HG03571 (cell line): ENCODE measurements around the gene STXBP1.
"Not testable (repeated sequence)": the region's sequence is repeated elsewhere in the genome, so short reads cannot be mapped to it uniquely, and the experiment has no call there.

Source experiments
- ATAC-seq: cut with Tn5 transposase; IDR thresholded peaks from one replicate; pipeline ENCODE4 v1.9.1; 2021; ENCODE audit not compliant: unreplicated experiment

The STXBP1 gene

DNA sequence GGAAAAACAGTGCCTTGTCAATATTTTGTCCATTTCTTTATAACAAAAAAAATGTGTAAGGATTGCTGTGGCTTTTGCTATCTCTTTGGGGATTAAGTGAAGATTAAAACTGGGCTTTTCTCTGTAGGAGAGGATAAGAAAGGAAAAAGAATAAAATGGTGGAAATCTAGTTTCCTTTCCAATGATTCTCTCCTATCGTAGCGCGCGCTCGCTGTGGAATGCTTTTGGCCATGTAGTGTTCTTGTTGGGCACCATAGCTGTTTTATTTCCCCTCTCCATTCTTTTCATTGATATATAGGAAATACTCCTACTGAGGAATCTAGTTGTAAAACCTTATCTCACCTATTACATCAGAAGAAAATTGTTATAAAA, 1.5 kb downstream of the STXBP1 start:
- no peak for ATAC-seq

DNA sequence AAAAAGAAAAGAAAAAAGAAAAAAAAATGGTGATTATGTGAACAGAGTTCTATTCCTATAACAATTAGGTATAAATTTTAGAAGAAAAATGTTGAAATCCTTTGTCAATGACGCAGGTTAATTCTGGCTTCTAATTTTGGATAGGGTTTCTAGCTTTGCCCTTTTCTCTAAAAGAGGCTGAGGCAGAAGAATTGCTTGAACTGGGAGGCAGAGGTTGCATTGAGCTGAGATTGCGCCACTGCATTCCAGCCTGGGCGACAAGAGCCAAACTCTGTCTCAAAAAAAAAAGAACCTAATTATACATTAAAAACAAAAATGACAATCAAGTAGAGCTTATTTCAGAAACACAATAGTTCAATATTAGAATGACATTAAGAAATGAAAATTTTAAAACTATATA, 2.9 kb downstream of the STXBP1 start:
- no peak for ATAC-seq

DNA sequence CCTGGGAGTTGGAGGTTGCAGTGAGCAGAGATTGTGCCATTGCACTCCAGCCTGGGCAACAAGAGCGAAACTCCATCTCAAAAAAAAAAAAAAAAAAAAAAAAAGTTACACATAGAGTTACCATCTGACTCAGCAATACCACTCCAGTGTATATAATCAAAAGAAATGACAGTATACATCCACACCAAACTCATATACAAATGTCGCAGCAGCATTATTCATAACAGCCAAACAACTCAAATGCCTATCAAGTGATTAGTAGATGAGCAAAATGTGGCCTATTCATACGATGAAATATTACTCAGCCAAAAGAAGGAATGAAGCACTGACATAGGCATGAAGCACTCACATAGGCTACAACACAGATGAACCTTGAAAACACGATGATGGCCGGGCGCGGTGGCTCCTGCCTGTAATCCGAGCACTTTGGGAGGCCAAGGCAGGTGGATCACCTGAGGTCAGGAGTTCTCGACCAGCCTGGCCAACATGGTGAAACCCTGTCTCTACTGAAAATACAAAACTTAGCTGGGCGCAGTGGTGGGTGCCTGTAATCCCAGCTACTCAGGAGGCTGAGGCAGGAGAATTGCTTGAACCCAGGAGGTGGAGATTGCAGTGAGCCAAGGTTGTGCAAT, 9.4 kb downstream of the STXBP1 start:
- ATAC-seq, result not testable (repeated sequence)

DNA sequence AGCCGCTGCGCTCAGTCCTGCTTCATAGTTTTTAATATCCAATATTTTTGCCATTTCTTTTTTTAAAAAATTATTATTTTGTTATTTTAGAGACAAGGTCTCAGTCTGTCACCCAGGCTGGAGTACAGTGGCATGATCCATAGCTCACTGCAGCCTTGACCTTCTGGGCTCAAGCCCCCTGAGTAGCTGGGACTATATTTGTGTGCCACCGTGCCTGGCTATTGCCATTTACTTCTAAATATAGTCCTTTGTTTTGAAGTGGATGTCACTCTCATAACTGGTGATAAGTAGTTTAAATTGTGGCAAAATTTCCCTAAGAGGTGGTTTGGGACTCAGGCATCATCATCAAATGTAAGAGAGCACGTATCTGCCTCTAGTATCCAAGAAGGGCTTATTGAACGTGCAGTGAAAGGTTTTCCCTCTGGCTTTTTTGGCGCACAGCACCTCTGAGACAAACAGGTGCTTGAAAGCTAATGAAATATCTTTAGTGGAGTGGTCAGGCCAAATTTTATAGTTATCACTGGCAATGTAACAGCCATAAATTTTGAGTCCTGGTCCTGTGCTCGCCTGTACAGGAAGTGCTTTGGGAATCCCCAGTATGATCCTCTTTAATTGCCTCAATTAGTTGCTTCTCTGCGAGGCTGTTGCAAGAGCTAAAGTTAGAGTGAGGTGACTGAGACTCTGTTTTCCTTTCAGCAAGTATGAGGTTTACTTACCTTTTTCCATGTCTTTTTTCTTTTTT, 14.8 kb downstream of the STXBP1 start:
- ATAC-seq, result no peak

DNA sequence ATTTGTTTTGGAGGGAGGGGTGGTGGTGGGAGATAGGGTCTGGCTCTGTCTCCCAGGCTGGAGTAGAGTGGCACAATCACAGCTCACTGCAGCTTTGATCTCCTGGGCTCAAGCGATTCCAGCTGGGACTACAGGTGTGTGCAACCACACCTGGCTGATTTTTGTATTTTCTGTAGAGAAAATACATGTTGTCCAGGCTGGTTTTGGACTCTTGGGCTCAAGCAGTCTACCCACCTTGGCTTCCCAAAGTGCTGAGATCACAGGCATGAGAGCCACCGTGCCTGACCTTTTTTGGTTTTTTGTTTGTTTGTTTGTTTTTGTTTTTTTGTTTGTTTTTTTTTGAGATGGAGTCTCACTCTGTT, 15.4 kb downstream of the STXBP1 start:
- ATAC-seq, result no peak

DNA sequence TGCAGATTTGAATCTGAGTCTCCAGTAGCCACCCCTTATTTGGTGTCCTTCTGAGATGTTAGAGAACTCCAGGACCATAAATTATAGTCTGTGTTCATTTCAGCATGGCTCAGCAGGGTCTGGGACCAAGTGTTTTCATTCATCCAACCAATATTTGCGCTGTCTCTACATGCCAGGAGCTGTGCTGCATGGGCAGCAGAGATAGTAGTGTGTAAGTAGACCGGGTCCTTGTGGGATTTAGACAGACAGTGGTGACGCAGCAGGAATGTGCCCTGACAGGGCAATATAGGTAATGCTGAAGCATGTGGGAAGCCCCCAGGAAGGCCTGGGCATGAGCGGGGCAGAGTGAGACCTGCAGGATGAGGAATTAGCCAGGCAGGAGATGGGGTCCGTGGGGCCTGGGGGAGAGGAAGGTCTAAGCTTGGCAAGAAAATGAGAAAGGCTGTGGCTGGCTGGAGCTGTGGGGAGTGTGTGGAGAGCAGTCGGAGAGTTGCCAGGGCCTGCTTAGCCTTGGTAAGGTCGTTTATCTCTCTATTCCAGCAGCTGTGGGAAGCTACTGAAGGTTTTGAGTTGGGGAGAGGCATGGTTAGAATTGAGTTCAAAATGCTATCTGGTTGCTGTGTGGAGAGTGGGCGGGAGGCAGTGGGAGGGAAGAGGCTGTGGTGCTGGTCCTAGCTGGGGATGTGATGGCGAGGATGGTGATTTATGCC, 16.8 kb downstream of the STXBP1 start:
- no peak for ATAC-seq

DNA sequence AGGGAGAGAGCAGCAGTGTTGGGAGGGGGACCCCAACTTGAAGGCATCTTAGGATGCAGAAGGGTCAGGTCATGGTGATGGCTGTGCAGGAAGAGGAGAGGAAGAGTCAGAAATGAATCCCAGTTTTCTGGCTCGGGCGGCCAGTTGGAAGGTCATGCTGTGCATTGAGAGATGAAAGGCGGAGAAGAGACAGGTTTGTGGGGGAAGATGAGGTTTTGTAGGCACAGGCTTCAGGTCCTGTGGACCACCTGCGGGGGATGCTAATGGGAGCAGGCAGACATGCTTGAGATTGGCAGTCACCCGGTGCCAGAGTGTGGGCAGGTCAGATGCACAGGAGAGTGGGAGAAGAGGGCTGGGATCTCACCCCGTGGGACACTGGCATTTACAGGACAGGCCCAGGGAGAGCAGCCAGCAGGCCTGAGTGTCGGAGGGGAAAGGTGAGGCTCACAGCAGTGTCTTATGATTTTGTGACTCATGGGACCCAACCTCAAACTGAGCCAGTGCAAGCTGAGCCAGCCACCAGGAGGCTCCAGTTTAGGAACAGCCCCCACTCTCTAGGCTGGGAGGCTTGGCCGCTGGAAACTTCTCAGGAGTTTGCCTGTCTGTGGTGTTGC, 17.5 kb downstream of the STXBP1 start:
- ATAC-seq, result no peak

DNA sequence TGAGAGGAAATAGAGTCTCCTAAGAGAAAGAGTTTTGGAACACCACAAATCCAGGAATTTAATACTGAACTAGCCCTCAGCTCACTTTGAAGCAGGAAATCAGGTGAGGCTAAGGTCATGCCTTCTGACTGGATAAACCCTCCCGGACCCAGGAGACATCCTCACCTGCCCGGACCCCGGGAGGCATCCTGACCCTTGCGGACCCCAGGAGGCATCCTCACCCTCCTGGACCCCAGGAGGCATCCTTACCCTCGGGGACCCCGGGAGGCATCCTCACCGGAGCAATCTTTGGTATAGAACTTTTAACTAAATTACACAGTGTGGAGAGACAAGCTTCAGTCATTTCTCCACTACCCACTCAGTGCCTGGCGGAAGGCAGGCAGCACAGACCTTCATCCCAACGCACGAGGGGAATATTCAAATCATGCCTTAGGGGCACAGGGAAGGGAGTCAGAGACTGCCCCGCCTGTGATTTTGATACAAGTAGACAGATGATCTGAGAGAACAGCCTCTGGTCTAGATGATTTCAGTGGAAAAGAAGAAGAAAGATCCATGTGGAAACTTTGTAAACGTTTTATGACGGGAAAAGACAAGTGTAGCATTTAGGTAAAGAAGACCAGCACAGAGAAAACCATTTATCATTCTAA, 21.3 kb downstream of the STXBP1 start:
- ATAC-seq, result no peak

DNA sequence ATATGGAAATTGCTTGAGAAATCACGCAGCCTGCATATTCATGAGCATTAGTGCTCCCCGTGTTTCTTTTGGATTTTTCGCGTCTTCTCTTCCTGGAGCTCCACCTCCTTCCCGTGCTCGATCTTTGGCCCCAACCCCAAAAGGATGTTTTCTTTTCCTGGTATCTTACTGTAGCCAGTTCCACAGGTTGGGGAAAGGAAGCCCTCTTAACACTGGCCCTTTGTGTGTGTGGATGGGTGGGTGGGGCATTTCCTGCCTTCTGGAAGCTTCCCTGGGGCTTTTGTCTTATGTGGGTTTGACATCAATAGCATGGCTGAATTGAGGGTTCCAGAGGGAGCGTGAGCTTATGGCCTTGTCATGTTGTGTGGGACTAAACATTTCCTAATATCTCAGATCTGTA, 21.9 kb downstream of the STXBP1 start:
- no peak for ATAC-seq

DNA sequence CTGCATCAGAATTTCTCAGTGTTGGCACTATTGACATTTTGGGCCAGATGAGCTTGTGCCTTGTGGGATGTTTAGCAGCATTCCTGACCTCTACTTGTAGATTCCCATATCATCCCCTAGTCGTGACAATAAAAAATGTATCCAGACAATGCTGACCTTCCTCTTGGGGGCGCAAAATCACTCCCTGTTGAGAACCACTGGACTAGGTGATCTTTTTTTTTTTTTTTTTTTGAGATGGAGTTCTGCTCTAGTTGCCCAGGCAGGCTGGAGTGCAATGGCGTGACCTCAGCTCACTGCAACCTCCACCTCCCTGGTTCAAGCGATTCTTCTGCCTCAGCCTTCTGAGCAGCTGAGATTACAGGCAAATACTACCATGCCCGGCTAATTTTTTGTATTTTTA, 22.6 kb downstream of the STXBP1 start:
- no peak for ATAC-seq

DNA sequence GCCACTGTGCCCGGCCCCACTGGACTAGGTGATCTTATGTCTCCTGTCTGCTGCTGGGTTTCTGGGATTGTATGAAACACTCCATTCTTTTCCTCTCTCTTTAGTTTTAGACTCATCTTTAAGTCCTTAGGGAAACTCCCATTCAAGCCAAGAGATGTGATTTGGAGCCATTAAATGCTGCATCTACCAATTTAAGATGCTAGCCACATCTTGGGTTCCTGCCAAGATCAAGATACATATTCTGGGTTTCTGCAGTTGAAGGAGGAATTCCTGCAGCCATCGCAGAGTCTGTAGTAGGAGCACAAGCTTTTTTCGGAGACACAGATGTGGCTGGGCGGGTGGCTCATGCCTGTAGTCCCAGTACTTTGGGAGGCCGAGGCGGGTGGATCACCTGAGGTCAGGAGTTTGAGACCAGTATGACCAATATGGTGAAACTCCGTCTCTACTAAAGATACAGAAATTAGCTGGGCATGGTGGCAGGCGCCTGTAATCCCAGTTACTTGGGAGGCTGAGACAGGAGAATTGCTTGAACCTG, 23.2 kb downstream of the STXBP1 start:
- no peak for ATAC-seq

DNA sequence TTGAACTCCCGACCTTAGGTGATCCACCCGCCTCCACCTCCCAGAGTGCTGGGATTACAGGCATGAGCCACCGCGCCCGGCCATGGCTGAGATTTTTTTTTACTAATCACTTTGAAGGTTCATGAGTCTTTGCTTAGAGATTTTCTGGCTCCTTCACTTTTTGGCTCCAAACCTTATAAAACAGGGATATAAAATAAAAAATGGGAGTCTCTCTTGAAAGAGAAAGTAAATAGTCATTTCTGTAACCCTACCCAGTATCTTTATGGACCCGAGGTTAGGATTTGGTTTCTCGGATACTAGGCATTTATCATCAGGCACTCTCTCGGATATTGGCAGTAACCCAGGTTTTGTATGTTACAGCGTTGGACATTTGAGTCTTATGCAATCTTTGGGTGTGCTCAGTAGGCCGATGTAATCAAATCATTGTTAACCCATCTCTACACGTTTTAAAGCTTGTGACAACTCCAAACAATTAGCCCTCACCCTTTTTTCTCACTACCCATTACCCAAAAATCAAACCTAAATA, 25.3 kb downstream of the STXBP1 start:
- ATAC-seq, result no peak

DNA sequence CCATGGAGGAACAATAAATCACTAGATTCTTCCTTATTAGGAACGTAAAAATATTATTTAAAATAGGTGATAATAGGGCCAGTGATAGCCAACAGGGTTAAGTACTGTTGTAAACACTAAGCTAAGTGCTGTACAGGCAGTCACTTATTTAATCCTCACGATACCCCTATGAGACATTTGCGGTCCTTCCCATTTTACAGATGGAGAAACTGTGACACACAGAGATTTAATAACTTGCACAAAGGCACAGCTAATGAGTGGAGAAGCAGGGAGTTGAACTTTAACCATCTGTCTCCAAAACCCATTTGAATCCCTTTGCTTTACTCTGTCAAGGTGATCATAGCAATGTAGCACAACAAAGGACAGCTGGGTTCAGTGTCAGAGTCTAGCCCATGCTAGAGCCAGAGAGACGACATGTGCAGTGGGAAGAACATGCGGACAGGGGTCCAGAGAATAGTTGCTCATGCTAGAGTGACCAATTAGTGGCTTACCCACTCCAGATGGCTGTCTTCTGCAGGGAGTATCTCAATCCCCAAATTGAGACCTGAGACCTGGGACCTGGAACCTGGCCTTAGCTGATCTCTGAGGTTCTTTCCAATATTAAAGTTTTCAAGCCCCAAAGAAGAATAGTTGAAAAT, 28.9 kb downstream of the STXBP1 start:
- ATAC-seq, result no peak

DNA sequence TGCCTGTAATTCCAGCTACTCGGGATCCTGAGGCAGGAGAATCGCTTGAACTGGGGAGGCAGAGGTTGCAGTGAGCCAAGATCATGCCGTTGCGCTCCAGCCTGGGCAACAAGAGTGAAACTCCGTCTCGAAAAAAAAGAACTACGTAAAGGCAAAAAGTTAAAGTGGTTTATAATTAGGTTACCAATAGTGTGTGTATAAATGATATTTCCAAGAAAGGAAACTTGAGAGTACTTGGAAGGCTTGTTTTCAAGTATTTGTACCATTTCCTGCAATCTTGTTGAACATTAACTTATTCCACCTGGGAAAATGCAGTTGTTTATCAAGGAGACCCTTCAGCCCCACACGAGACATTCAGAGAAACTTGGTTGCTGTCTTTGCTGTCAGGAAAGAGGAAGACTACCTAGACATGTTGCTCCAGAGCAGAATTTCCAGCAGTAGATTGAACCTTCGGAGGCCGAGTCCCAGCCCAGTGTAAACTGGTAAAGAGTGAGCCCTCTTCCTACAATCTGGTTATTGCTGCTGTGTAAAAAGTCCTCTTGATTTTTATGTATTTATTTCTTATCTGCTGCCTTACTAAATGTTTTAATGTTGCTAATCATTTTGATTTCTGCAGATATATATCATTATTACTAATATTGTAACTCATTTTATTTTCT, 30.1 kb downstream of the STXBP1 start:
- ATAC-seq, result no peak

DNA sequence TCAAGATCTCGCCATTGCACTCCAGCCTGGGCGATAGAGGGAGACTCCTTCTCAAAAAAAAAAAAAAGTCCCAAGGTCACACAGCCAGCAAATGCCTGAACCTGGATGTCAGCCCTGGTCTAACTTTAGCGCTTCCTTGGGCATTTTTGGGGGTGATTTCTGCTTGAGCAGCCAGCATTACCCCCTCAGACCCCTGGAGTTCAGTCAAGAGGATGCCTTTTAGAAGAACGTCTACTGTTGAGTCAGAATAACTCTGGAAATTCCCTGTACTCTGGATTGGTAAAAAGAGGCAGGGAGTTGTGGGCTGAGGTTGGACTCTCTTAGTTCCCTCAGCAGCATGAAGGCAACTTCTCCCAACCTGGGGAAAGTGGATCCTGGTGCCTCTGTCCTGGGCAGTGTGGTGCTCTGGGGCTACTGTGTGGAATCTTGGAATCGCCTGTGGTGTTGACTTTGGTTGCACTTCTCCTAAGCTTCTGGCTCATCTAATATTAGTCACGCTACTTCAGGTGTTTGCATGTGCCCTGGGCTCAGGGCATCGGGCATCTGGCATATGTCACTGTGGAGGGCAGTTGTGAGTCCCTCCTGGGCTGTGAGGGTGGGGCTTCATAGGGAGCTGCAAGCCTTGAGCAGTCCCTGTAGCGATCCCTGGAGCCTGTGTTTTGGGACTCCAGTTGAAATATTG, 32.2 kb downstream of the STXBP1 start:
- ATAC-seq, result no peak

DNA sequence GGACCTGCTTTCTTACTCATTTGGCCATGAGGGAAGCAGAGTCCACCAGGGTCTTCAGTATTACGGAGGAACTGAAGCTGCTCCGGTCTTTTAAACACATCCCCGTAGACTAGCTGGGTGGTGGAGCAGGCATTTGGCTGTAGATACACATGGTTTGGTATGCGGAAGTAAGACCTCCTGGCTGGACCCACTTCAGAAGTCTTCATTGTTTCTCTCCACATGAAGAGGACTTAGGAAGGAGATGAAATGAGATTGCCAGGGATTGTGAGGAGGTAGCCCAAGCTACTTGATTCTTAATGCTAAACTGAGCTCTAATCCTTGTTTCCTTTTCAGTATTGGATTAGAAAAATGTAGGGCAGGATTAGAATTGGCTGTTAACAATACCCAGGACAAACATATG, 32.9 kb downstream of the STXBP1 start:
- ATAC-seq, result no peak

DNA sequence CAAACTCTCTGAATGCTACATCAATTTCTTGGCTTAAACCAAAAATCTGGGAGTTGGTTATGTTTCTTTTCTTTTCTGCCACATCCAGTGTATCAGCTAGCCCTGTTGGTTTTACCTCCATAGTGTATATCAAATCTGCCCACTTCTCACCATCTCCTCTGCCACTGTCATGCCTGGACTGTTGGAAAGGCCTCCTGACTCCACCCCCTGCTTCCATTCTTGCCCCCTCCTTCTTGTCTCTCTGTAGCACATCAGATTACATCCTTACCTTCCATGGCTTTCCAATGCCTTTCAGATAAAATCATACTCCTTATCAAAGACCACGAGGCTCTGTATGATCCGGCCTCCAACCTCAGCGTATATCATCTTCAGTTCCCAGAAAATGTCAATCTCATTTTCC, 35.4 kb downstream of the STXBP1 start:
- ATAC-seq, result no peak

DNA sequence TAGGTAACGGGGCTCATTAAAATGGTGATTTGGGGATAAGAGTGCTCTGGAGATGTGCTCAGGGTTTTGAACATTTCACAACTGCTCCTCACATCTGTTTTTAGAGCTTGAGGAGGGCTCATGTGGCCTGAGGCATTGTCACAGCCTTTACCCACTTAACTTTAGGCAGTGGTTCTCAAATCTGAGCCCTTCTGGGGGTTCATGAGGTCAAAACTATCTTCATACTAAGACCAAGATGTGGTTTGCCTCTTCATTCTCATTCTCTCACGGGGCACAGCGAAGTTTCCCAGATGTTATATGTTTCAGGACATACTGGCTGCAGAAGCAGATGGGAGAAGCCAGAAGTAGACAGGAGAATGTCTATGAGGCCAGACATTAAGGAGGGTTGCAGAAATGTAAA, 38.4 kb downstream of the STXBP1 start:
- ATAC-seq, result no peak
